Endothelial cell (in vitro differentiated cells): ENCODE results near the gene SF3A2. TPM values are rescaled to one million over a fixed set of nuclear protein-coding genes. Genes with fewer than 3 reads are reported as not detected.

Experiments
- DNase-seq: peaks from one replicate; pipeline ENCODE4 v3.0.0; 2021; ENCODE audit warnings: low spot score
- H3K27ac Mint-ChIP-seq: one replicate; pipeline ENCODE4 v1.8.0; 2021; ENCODE audit warnings: mixed read lengths, inconsistent platforms; ENCODE audit not compliant: unreplicated experiment
- H3K27me3 Mint-ChIP-seq: one replicate; pipeline ENCODE4 v1.8.0; 2021; ENCODE audit warnings: mild to moderate bottlenecking, moderate library complexity, mixed read lengths, inconsistent platforms; ENCODE audit not compliant: unreplicated experiment
- H3K36me3 Mint-ChIP-seq: one replicate; pipeline ENCODE4 v1.8.0; 2021; ENCODE audit warnings: mild to moderate bottlenecking, low read depth, mixed read lengths, inconsistent platforms; ENCODE audit not compliant: unreplicated experiment
- H3K4me1 Mint-ChIP-seq: one replicate; pipeline ENCODE4 v1.8.0; 2021; ENCODE audit warnings: mild to moderate bottlenecking, mixed read lengths, inconsistent platforms; ENCODE audit not compliant: unreplicated experiment
- H3K4me3 Mint-ChIP-seq: one replicate; pipeline ENCODE4 v1.8.0; 2021; ENCODE audit warnings: mild to moderate bottlenecking, mixed read lengths, inconsistent platforms; ENCODE audit not compliant: unreplicated experiment
- H3K9me3 Mint-ChIP-seq: one replicate; pipeline ENCODE4 v1.8.0; 2021; ENCODE audit warnings: mixed read lengths, inconsistent platforms; ENCODE audit not compliant: unreplicated experiment
- total RNA-seq: library from RNA; stranded (reverse); fragmentation: NEBNext Ultra II Directional; extraction: Animal tissue kit (Norgen Biotek cat#: 25700); gene quantifications from one replicate; pipeline ENCODE4 v1.2.1, GENCODE V29; 2021; ENCODE audit not compliant: unreplicated experiment
- TF ChIP-seq, protein P1 (sequence below): fragments of 200-600 bp; sonication (generic); IDR thresholded peaks from one replicate; pipeline ENCODE4 v1.5.0; 2021; ENCODE audit warnings: antibody characterized with exemption; ENCODE audit not compliant: unreplicated experiment

SF3A2 gene
- total RNA-seq, 1 donor from 2014 or later: 137 TPM

DNA sequence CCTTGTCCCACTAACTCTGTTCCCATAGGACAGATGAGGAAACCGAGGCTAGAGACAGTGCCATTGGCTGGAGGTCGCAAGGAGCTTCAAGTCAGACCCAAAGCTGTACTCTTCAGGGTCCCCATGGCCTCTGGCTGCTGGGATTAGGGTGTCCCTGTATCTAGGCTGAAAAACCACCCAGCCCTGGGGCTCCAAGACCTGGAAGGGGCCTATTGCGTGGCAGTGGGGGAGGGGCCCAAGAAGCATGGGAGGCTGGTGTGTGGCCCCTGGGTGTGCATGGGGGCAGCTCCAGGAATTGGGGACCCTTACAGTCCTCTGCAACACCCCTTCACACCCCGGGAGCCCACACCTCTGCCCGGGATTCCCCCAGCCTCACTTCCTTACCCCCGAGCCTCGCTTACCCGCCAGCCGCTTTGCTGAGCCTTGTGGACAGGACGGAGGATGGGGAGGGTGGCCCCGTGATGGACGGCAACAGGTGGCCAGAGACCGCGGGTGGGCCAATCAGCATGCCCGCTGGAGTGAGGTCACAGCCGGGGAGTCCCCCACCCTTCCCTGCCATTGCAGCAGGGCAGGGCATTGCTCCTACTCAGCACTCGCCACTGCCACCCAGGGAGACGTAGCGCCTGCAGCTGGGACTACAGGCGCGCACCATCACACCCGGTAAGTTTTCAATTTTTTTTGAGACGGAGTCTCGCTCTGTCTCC, 19.5 kb downstream of the SF3A2 start, which contains the start of gene JSRP1:
Gene JSRP1 (minus strand): TSS at position 436 of the 704 bp plus-strand sequence. CDS start 1,103 bp downstream, outside the sequence.
- TF ChIP-seq, protein P1, sequence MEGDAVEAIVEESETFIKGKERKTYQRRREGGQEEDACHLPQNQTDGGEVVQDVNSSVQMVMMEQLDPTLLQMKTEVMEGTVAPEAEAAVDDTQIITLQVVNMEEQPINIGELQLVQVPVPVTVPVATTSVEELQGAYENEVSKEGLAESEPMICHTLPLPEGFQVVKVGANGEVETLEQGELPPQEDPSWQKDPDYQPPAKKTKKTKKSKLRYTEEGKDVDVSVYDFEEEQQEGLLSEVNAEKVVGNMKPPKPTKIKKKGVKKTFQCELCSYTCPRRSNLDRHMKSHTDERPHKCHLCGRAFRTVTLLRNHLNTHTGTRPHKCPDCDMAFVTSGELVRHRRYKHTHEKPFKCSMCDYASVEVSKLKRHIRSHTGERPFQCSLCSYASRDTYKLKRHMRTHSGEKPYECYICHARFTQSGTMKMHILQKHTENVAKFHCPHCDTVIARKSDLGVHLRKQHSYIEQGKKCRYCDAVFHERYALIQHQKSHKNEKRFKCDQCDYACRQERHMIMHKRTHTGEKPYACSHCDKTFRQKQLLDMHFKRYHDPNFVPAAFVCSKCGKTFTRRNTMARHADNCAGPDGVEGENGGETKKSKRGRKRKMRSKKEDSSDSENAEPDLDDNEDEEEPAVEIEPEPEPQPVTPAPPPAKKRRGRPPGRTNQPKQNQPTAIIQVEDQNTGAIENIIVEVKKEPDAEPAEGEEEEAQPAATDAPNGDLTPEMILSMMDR: no peak
- H3K9me3 Mint-ChIP-seq: no peaks in the 10 kb centered on the region
- H3K27ac Mint-ChIP-seq: no peak within 1 kb of the TSS
- H3K4me3 Mint-ChIP-seq: no peak within 1 kb of the TSS
- DNase-seq: no peak
- H3K27me3 Mint-ChIP-seq: peaks cover 7% of the 10 kb centered on the region
- H3K4me1 Mint-ChIP-seq: peaks cover 5% of the 10 kb centered on the region
- H3K36me3 Mint-ChIP-seq: no peaks in the 10 kb centered on the region

DNA sequence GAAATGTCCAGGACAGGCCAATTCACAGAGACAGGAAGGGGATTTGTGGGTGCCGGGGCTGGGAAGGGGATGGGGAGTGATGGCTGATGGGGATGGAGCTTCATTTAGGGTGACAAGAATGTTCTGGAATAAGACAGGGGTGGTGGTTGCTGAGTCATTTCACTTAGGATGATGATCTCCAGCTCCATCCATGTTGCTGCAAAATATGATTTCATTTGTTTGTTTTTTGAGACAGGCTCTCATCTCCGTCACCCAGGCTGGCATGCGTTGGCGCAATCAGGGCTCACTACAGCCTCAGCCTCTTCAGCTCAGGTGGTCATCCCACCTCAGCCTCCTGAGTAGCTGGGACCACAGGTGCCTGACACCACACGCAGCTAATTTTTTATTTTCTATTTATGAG, 22.7 kb downstream of the SF3A2 start:
- TF ChIP-seq, protein P1: no peak
- no peak for DNase-seq
- H3K9me3 Mint-ChIP-seq: no peaks in the 10 kb centered on the region
- H3K4me1 Mint-ChIP-seq: no peaks in the 10 kb centered on the region
- peaks cover 4% of the 10 kb centered on the region for H3K27me3 Mint-ChIP-seq
- no peaks in the 10 kb centered on the region for H3K36me3 Mint-ChIP-seq
- H3K27ac Mint-ChIP-seq: no peak overlapping the region
- H3K4me3 Mint-ChIP-seq: no peak overlapping the region

DNA sequence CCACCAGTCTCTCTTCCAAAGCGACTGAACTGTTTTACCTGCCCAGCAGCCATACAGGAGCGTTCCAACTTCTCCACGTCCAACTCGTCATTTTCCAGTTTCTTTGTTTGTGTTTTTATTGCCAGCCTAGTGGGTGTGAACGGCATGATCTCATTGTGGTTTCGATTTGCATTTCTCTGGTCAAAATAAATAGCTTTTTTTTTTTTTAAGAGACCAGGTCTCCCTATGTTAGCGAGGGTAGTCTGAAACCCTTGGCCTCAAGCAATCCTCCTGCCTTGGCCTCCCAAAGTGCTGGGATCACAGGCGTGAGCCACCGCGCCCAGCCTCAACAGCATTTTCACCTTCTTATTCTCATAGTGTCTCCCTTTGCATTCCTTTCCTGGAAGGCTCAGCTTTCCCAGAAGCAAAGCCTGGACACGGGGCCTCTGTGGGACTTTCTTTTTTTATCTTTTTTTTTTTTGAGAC, 23.7 kb downstream of the SF3A2 start:
- TF ChIP-seq, protein P1: no peak
- no peaks in the 10 kb centered on the region for H3K9me3 Mint-ChIP-seq
- no peak overlapping the region for H3K4me3 Mint-ChIP-seq
- peaks cover 4% of the 10 kb centered on the region for H3K27me3 Mint-ChIP-seq
- no peaks in the 10 kb centered on the region for H3K4me1 Mint-ChIP-seq
- DNase-seq: no peak
- no peaks in the 10 kb centered on the region for H3K36me3 Mint-ChIP-seq
- no peak overlapping the region for H3K27ac Mint-ChIP-seq

DNA sequence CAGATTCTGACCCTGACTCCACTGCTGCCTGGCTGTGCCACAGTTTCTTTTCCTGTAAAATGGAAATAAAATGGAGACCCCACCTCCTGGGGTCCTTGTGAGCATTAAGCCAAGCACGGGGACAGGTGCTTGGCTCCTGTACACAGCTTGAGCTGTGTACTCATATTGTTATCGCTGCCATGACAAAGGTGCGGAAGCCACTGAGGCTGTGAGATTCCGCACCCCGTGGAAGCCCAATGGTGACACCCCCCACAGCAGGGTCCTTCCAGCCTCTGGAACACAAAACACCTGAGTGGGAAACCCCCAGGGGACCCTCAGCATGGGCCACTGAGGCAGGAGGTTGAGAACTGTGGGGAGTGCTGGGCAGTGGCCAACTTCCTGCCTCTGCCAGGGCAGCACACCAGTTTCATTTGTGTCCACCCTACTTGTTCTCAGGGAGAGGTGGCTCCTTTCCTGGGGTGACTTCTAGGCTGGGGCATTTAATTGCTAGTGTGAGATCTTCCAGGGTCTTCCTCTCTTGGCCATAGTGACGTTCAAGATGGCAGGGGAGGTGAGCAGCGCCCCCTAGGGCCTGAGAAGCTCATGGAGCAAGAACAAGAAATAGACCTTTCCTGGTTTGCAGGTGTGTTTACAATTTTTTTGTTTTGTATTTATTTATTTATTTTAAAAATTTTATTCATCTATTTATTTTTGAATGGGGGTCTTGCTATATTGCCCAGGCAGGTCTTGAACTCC, 25.0 kb downstream of the SF3A2 start:
- no peak overlapping the region for H3K27ac Mint-ChIP-seq
- peaks cover 4% of the 10 kb centered on the region for H3K4me1 Mint-ChIP-seq
- H3K27me3 Mint-ChIP-seq: peaks cover 4% of the 10 kb centered on the region
- no peaks in the 10 kb centered on the region for H3K9me3 Mint-ChIP-seq
- TF ChIP-seq, protein P1: peak; percentile 48
- no peak for DNase-seq
- no peak overlapping the region for H3K4me3 Mint-ChIP-seq
- no peaks in the 10 kb centered on the region for H3K36me3 Mint-ChIP-seq
